Body of pancreas (tissue), 4 donors: Measurements from ENCODE around the gene KIF12.

ENCODE experiments used
- POLR2A ChIP-seq, 3 donors: fragments of 450-650 bp; IDR thresholded peaks; one replicate each; pipeline ENCODE4 v1.6.1; 2016; ENCODE audit warnings: antibody characterized with exemption in 3 of 3, mild to moderate bottlenecking in 2 of 3
- TF ChIP-seq, protein P1 (sequence below), 7 experiments: fragments of 450-650 bp in 4 of 7; fragments of 200-600 bp in 3 of 7; sonication (generic) in 3 of 7; IDR thresholded peaks; one replicate each; pipeline ENCODE4 v1.5.1; 2016 to 2019; ENCODE audit warnings: antibody characterized with exemption in 7 of 7

DNA sequence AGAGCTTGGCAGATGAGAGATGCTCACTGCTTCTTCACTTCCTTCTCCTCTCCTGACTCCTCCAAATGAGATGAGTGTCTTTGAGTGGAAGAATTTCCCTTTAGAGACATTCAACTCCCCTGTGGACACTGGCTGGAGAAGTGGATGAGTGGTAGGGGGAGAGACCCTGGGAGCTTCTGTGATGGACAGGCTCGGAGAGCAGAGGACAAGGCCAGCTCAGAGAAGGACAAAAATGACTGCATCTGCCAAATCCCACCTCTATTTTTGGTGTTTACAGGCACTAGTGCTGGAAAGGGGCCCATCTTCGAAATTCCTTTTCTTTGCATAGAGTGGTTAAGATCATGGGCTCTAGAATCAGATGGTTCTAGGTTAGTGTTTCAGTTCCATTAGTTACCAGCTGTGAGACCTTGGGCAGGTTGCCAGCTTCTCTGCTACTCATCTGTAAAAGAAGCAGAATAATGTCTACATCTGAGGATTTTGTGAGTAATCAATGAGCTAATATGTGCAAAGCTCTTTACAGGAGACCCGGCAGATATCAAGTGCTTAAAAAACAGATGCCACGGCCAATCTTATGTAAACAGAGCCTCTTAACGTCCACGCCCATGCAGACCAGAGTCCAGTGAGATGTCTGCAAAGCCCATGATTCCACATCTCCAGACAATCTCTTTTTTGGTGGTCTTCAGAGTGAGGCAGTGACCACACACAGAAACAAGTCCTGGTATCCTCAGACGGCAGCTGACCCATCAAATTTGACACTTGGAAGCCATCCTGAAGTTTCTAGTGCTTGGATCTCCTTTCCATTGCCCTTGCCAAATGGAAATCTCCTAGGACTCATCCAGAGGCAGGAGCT, 42.7 kb upstream of the KIF12 start:
- TF ChIP-seq, protein P1, sequence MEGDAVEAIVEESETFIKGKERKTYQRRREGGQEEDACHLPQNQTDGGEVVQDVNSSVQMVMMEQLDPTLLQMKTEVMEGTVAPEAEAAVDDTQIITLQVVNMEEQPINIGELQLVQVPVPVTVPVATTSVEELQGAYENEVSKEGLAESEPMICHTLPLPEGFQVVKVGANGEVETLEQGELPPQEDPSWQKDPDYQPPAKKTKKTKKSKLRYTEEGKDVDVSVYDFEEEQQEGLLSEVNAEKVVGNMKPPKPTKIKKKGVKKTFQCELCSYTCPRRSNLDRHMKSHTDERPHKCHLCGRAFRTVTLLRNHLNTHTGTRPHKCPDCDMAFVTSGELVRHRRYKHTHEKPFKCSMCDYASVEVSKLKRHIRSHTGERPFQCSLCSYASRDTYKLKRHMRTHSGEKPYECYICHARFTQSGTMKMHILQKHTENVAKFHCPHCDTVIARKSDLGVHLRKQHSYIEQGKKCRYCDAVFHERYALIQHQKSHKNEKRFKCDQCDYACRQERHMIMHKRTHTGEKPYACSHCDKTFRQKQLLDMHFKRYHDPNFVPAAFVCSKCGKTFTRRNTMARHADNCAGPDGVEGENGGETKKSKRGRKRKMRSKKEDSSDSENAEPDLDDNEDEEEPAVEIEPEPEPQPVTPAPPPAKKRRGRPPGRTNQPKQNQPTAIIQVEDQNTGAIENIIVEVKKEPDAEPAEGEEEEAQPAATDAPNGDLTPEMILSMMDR (IDR thresholded peaks at IDR 0.05) = no peak
- TF ChIP-seq POLR2A (IDR thresholded peaks at IDR 0.05) = no peak
